H9 (cell line): Measurements from ENCODE around the gene BDH1. TPM values are rescaled to one million over a fixed set of nuclear protein-coding genes. Genes with fewer than 3 reads are reported as not detected.

Experiments used
- DNase-seq: peaks from one replicate; pipeline ENCODE4 v3.0.0-alpha.2; 2017
- H2AFZ ChIP-seq: one replicate; pipeline ENCODE4 v1.6.1; 2013; ENCODE audit warnings: mild to moderate bottlenecking, low read length, control low read depth, moderate library complexity
- H2AK5ac ChIP-seq: 2 replicates; pipeline ENCODE4 v1.6.1; 2013; ENCODE audit warnings: low read length, control low read depth, mixed read lengths; ENCODE audit not compliant: insufficient read length
- H2BK120ac ChIP-seq: one replicate; pipeline ENCODE4 v1.6.1; 2013; ENCODE audit warnings: low read depth, mild to moderate bottlenecking, low read length, control low read depth, inconsistent platforms; ENCODE audit not compliant: poor library complexity, severe bottlenecking
- H2BK12ac ChIP-seq: 2 replicates; pipeline ENCODE4 v1.6.1; 2013; ENCODE audit warnings: low read length, control low read depth, mixed read lengths, low read depth; ENCODE audit not compliant: insufficient read length
- H2BK15ac ChIP-seq: 2 replicates; pipeline ENCODE4 v1.6.1; 2013; ENCODE audit warnings: low read depth, low read length, control low read depth
- H2BK20ac ChIP-seq: one replicate; pipeline ENCODE4 v1.6.1; 2013; ENCODE audit warnings: low read depth, mild to moderate bottlenecking, low read length, control low read depth, inconsistent platforms; ENCODE audit not compliant: poor library complexity, severe bottlenecking
- H2BK5ac ChIP-seq: 2 replicates; pipeline ENCODE4 v1.6.1; 2013; ENCODE audit warnings: low read length, control low read depth, mixed read lengths; ENCODE audit not compliant: insufficient read length
- H3K14ac ChIP-seq: 2 replicates; pipeline ENCODE4 v1.6.1; 2013; ENCODE audit warnings: low read length, control low read depth; ENCODE audit not compliant: insufficient read depth
- H3K18ac ChIP-seq: 2 replicates; pipeline ENCODE4 v1.6.1; 2013; ENCODE audit warnings: low read depth, mild to moderate bottlenecking, mixed read lengths, low read length, control low read depth; ENCODE audit not compliant: insufficient read length
- H3K23ac ChIP-seq: 2 replicates; pipeline ENCODE4 v1.6.1; 2013; ENCODE audit warnings: low read length, control low read depth, mixed read lengths, low read depth; ENCODE audit not compliant: insufficient read length
- H3K23me2 ChIP-seq: 2 replicates; pipeline ENCODE4 v1.6.1; 2013; ENCODE audit warnings: low read depth, mild to moderate bottlenecking, mixed read lengths, low read length, control low read depth; ENCODE audit not compliant: insufficient read length, poor library complexity, severe bottlenecking
- H3K27ac ChIP-seq: 2 replicates; pipeline ENCODE4 v1.5.1; 2013; ENCODE audit warnings: low read length, control low read depth, mixed read lengths, low read depth; ENCODE audit not compliant: insufficient read length
- H3K27me3 ChIP-seq: 2 replicates; pipeline ENCODE4 v1.6.1; 2013; ENCODE audit warnings: low read length, control low read depth, inconsistent platforms; ENCODE audit not compliant: insufficient read depth
- H3K4ac ChIP-seq: 2 replicates; pipeline ENCODE4 v1.6.1; 2013; ENCODE audit warnings: low read depth, mild to moderate bottlenecking, control low read depth, inconsistent platforms, low read length, moderate library complexity
- H3K4me1 ChIP-seq: 2 replicates; pipeline ENCODE4 v1.6.1; 2013; ENCODE audit warnings: low read length, control low read depth, inconsistent platforms; ENCODE audit not compliant: insufficient read depth
- H3K4me2 ChIP-seq: 2 replicates; pipeline ENCODE4 v1.6.1; 2013; ENCODE audit warnings: low read length, control low read depth, mixed read lengths; ENCODE audit not compliant: insufficient read length, insufficient read depth
- H3K56ac ChIP-seq: 2 replicates; pipeline ENCODE4 v1.6.1; 2013; ENCODE audit warnings: low read depth, mild to moderate bottlenecking, mixed read lengths, low read length, control low read depth; ENCODE audit not compliant: insufficient read length
- H3K79me1 ChIP-seq: 2 replicates; pipeline ENCODE4 v1.6.1; 2013; ENCODE audit warnings: low read depth, mild to moderate bottlenecking, moderate library complexity, low read length, control low read depth, inconsistent platforms; ENCODE audit not compliant: insufficient read depth, poor library complexity, severe bottlenecking
- H3K79me2 ChIP-seq: 2 replicates; pipeline ENCODE4 v1.6.1; 2013; ENCODE audit warnings: low read length, control low read depth, inconsistent platforms; ENCODE audit not compliant: insufficient read depth
- H3K9ac ChIP-seq: 2 replicates; pipeline ENCODE4 v1.6.1; 2013; ENCODE audit warnings: low read length, control low read depth, mixed read lengths; ENCODE audit not compliant: insufficient read length; ENCODE audit errors: extremely low read depth
- H3K9me3 ChIP-seq: one replicate; pipeline ENCODE4 v1.6.1; 2013; ENCODE audit warnings: low read depth, low read length, inconsistent platforms; ENCODE audit not compliant: control insufficient read depth
- H3T11ph ChIP-seq: one replicate; pipeline ENCODE4 v1.6.1; 2013; ENCODE audit warnings: mild to moderate bottlenecking, low read length, control low read depth, inconsistent platforms
- H4K20me1 ChIP-seq: one replicate; pipeline ENCODE4 v1.6.1; 2013; ENCODE audit not compliant: control insufficient read depth, insufficient read length, insufficient read depth
- H4K5ac ChIP-seq: 2 replicates; pipeline ENCODE4 v1.6.1; 2013; ENCODE audit warnings: low read depth, mild to moderate bottlenecking, mixed read lengths, low read length, control low read depth; ENCODE audit not compliant: insufficient read length
- H4K8ac ChIP-seq: replicated peaks from 2 replicates; pipeline ENCODE4 v1.6.1; 2013; ENCODE audit warnings: low read length, control low read depth, mixed read lengths, low read depth; ENCODE audit not compliant: insufficient read length
- H4K91ac ChIP-seq: 2 replicates; pipeline ENCODE4 v1.6.1; 2013; ENCODE audit warnings: low read depth, mild to moderate bottlenecking, moderate library complexity, mixed read lengths, low read length, control low read depth; ENCODE audit not compliant: insufficient read length
- H3K27ac Mint-ChIP-seq, 3 experiments: 2 replicates in 2 of 3; 3 replicates in 1 of 3; pipeline ENCODE4 v1.8.0; 2020 to 2021; ENCODE audit warnings: mixed read lengths in 3 of 3, mild to moderate bottlenecking in 1 of 3, moderate library complexity in 1 of 3
- H3K27me3 Mint-ChIP-seq: 2 replicates; pipeline ENCODE4 v1.8.0; 2021; ENCODE audit warnings: low read depth, mild to moderate bottlenecking, moderate library complexity, mixed read lengths
- H3K36me3 Mint-ChIP-seq, 3 experiments: 2 replicates in 2 of 3; 3 replicates in 1 of 3; pipeline ENCODE4 v1.8.0; 2020 to 2021; ENCODE audit warnings: low read depth in 3 of 3, mixed read lengths in 3 of 3; ENCODE audit not compliant: insufficient read depth in 1 of 3
- H3K4me1 Mint-ChIP-seq, 2 experiments: 2 replicates each; pipeline ENCODE4 v1.8.0; 2020; ENCODE audit warnings: mixed read lengths in 2 of 2
- H3K4me3 Mint-ChIP-seq, 2 experiments: 2 replicates in 1 of 2; 3 replicates in 1 of 2; pipeline ENCODE4 v1.8.0; 2020 to 2021; ENCODE audit warnings: mild to moderate bottlenecking in 2 of 2, mixed read lengths in 2 of 2, moderate library complexity in 1 of 2
- H3K9me3 Mint-ChIP-seq, 2 experiments: 2 replicates in 1 of 2; 3 replicates in 1 of 2; pipeline ENCODE4 v1.8.0; 2020; ENCODE audit warnings: mild to moderate bottlenecking in 2 of 2, mixed read lengths in 2 of 2, moderate library complexity in 1 of 2
- CTCF ChIP-seq: fragments of 200-600 bp; sonication (generic); conservative IDR thresholded peaks from 3 replicates; pipeline ENCODE4 v1.8.0; 2021; ENCODE audit warnings: antibody characterized with exemption, mild to moderate bottlenecking
- WGBS: extraction: QIAGEN DNeasy Blood & Tissue Kit; methylation state at CpG from one replicate; pipeline ENCODE4 v1.1.7; 2013; ENCODE audit warnings: missing lambda C conversion rate, low lambda C conversion rate, mixed read lengths; ENCODE audit not compliant: insufficient read length; ENCODE audit errors: extremely low coverage; 5-methylcytosine and 5-hydroxymethylcytosine counted together
- total RNA-seq: library from RNA; stranded (reverse); gene quantifications from 2 replicates; pipeline ENCODE4 v1.2.1, GENCODE V29; 2021

The BDH1 gene
- total RNA-seq, 1 experiment from 2014 or later, result 23.8 TPM

GRCh38 chr3:197564097-197564843, 8.5 kb upstream of the BDH1 start:
- no peak overlapping the region for H2BK15ac ChIP-seq
- DNase-seq, result no peak
- H4K20me1 ChIP-seq, result no peaks in the 10 kb centered on the region
- H3K18ac ChIP-seq, result no peak overlapping the region
- no peak overlapping the region for H3K27ac ChIP-seq
- no peaks in the 10 kb centered on the region for H3K79me1 ChIP-seq
- no peak overlapping the region for H2AK5ac ChIP-seq
- H2AFZ ChIP-seq, result no peak overlapping the region
- Mint-ChIP-seq H3K27ac (no peak overlapping the region), H3K9me3 (peaks cover 54 to 73% of the 10 kb centered on the region in 2 experiments), H3K36me3 (peaks cover 17 to 48% (median 31%) of the 10 kb centered on the region in 3 experiments), H3K4me1 (peaks cover 25 to 27% of the 10 kb centered on the region in 2 experiments), H3K4me3 (no peak overlapping the region), H3K27me3 (peaks cover 8% of the 10 kb centered on the region)
- no peak overlapping the region for H3K23ac ChIP-seq
- no peak overlapping the region for H3K9ac ChIP-seq
- H2BK5ac ChIP-seq, result no peak overlapping the region
- H3K27me3 ChIP-seq, result no peaks in the 10 kb centered on the region
- no peak overlapping the region for H3K14ac ChIP-seq
- H3K79me2 ChIP-seq, result no peaks in the 10 kb centered on the region
- no peaks in the 10 kb centered on the region; the same call in 1 of the 2 replicates for H3K4me1 ChIP-seq
- no peak overlapping the region for H3K56ac ChIP-seq
- no peak overlapping the region for H4K5ac ChIP-seq
- no peak overlapping the region for H2BK120ac ChIP-seq
- no peak overlapping the region for H2BK12ac ChIP-seq
- H4K91ac ChIP-seq, result no peak overlapping the region
- H4K8ac ChIP-seq, result no peak overlapping the region
- H3T11ph ChIP-seq, result no peak overlapping the region
- no peak for TF ChIP-seq CTCF
- no peak overlapping the region for H3K4me2 ChIP-seq
- no CpG with 5 or more reads among the region's 1 CpG for WGBS
- no peak overlapping the region for H2BK20ac ChIP-seq
- H3K9me3 ChIP-seq, result peaks cover 4% of the 10 kb centered on the region
- no peak overlapping the region for H3K4ac ChIP-seq
- no peaks in the 10 kb centered on the region for H3K23me2 ChIP-seq
